Heart left ventricle (tissue), 16 donors: Measurements from ENCODE around the gene KIF26B. TPM values are rescaled to one million over a fixed set of nuclear protein-coding genes. Genes with fewer than 3 reads are reported as not detected.

ENCODE experiments used
- ATAC-seq, 4 donors: fragments of 200-7000 bp; cut with Tn5 transposase; one replicate each; pipeline ENCODE4 v1.9.1; 2020 to 2022; ENCODE audit warnings: moderate library complexity in 4 of 4, mild to moderate bottlenecking in 3 of 4, moderate number of reproducible peaks in 1 of 4
- DNase-seq, 5 donors: peaks; one replicate each; pipeline ENCODE4 v3.0.0-alpha.2; 2020
- H3K27ac ChIP-seq, 12 donors: fragments of 200-600 bp; sonication (generic) in 4 of 12; one replicate each; pipeline versions ENCODE4 v1.5.0 to v1.8.0; 2016 to 2022; ENCODE audit warnings: mild to moderate bottlenecking in 2 of 12
- H3K27me3 ChIP-seq, 9 donors: fragments of 200-600 bp; sonication (generic) in 2 of 9; one replicate each; pipeline versions ENCODE4 v1.5.1 to v1.8.0; 2016 to 2022; ENCODE audit warnings: mild to moderate bottlenecking in 3 of 9
- H3K36me3 ChIP-seq, 9 donors: fragments of 200-600 bp; sonication (generic) in 2 of 9; one replicate each; pipeline versions ENCODE4 v1.5.0 to v1.8.0; 2018 to 2022; ENCODE audit warnings: mild to moderate bottlenecking in 2 of 9
- H3K4me1 ChIP-seq, 12 donors: fragments of 200-600 bp; sonication (generic) in 4 of 12; one replicate each; pipeline versions ENCODE4 v1.5.0 to v1.8.0; 2016 to 2022; ENCODE audit warnings: mild to moderate bottlenecking in 3 of 12
- H3K4me3 ChIP-seq, 12 donors: fragments of 200-600 bp; sonication (generic) in 4 of 12; one replicate each; pipeline versions ENCODE4 v1.5.0 to v1.8.0; 2017 to 2022; ENCODE audit warnings: mild to moderate bottlenecking in 9 of 12, moderate library complexity in 4 of 12
- H3K9me3 ChIP-seq, 12 donors: fragments of 200-600 bp; sonication (generic) in 4 of 12; one replicate each; pipeline versions ENCODE4 v1.5.0 to v1.8.0; 2016 to 2022; ENCODE audit warnings: mild to moderate bottlenecking in 1 of 12
- POLR2A ChIP-seq, 2 donors: fragments of 450-650 bp; IDR thresholded peaks; one replicate each; pipeline ENCODE4 v1.6.1; 2017; ENCODE audit warnings: antibody characterized with exemption in 2 of 2, mild to moderate bottlenecking in 2 of 2, moderate library complexity in 2 of 2
- WGBS, 4 donors: extraction: QIAGEN DNeasy Blood & Tissue Kit in 2 of 4; methylation state at CpG; one replicate each; pipeline versions ENCODE4 v1.1.5 to v1.1.7; 2013 to 2018; 5-methylcytosine and 5-hydroxymethylcytosine counted together
- intact Hi-C, 10 donors: fragments of 100-400 bp; cut with DNase I; formaldehyde crosslinking; loops; one replicate each; pipeline versions ENCODE4 v1.11.1 to v1.14.2; 2022
- polyA plus RNA-seq, 2 donors: library from polyadenylated mRNA; stranded (reverse); fragments of 200-250 nt; gene quantifications; one replicate each; pipeline ENCODE4 v1.2.3, GENCODE V29; 2013
- total RNA-seq, 9 donors: library from RNA; depleted of rRNA in 2 of 9; stranded (reverse); fragments of >200 nt in 2 of 9; fragmentation: NEBNext Ultra II Directional in 3 of 9; extraction: Animal tissue kit (Norgen Biotek cat#: 25700) in 3 of 9; gene quantifications; one replicate each; pipeline versions ENCODE4 v1.1.0 to v1.2.4, GENCODE V29; 2016 to 2023
- TF ChIP-seq, protein P1 (sequence below), 12 donors: fragments of 200-600 bp; sonication (generic) in 4 of 12; IDR thresholded peaks; one replicate each; pipeline versions ENCODE4 v1.5.0 to v1.8.0; 2018 to 2022; ENCODE audit warnings: antibody characterized with exemption in 12 of 12, mild to moderate bottlenecking in 5 of 12
- donor health status: ischemic (EF 13 %, LVEDD 7.1; RV severe dilation, severe dysfunction).
- donor health status: healthy with polysubstance abuse.
- donor health status: DM: no; HTN: yes; CAD: no.
- donor health status: DM: no; HTN: no; CAD: no.
- donor health status: ischemic (EF 25% LVEDD 6.9; RV normal size, moderate dysfunction).
- donor health status: ischemic (EF 25% LVEDD 5.7; RV mildly dilated, moderate dysfunction).
- donor health status: healthy.
- donor health status: DM: yes; HTN: yes; CAD: no.
- donor health status: ischemic (EF 35%, LVEDD 5.7; RV mildly dilated, moderate dysfunction).
- donor health status: nonischemic (EF 11% LVEDD 7.7; RV severe dilation, severe dysfunction).
- donor health status: DM: yes; HTN: yes; CAD: no.
- donor health status: PGD.
- donor health status: ischemic (EF 29% LVEDD 5.4; RV normal size, mild dysfunction).
- donor health status: nonischemic (EF 23%, LVEDD 6.1; RV moderate dilation, normal function).

KIF26B gene
- total and polyA plus RNA-seq, 11 donors = 1.2 to 7.0 (median 2.3) TPM

DNA sequence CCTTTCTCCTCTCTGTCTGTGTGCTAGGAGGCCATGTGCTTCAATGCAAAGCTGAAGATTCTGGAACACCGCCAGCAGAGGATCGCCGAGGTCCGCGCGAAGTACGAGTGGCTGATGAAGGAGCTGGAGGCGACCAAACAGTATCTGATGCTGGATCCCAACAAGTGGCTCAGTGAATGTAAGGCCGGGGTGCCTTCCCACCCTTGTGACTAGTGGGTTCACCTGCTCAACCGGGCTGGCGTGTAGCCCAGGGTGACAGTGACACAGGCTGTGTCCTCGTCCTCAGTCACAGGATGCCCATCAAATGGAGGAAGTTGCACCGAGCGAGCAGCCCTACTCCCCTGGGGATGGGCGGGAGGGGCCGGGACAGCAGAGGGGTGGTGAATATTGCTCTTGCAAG is 544.1 kb downstream of the KIF26B start:
- ATAC-seq (no peak), DNase-seq (no peak)
- no peaks in the 10 kb centered on the region for H3K9me3 ChIP-seq
- H3K4me3 ChIP-seq = no peak overlapping the region
- no peak for TF ChIP-seq POLR2A (IDR thresholded peaks at IDR 0.05)
- TF ChIP-seq, protein P1, sequence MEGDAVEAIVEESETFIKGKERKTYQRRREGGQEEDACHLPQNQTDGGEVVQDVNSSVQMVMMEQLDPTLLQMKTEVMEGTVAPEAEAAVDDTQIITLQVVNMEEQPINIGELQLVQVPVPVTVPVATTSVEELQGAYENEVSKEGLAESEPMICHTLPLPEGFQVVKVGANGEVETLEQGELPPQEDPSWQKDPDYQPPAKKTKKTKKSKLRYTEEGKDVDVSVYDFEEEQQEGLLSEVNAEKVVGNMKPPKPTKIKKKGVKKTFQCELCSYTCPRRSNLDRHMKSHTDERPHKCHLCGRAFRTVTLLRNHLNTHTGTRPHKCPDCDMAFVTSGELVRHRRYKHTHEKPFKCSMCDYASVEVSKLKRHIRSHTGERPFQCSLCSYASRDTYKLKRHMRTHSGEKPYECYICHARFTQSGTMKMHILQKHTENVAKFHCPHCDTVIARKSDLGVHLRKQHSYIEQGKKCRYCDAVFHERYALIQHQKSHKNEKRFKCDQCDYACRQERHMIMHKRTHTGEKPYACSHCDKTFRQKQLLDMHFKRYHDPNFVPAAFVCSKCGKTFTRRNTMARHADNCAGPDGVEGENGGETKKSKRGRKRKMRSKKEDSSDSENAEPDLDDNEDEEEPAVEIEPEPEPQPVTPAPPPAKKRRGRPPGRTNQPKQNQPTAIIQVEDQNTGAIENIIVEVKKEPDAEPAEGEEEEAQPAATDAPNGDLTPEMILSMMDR (IDR thresholded peaks at IDR 0.05) = no peak
- H3K4me1 ChIP-seq = no peaks in the 10 kb centered on the region
- no peaks in the 10 kb centered on the region for H3K27me3 ChIP-seq
- intact Hi-C loops = no loop called here
- H3K36me3 ChIP-seq = no peaks in the 10 kb centered on the region
- WGBS, 4 donors = 58 to 79% (median 66%) methylated on average over 15 to 16 of the region's 16 CpGs
- H3K27ac ChIP-seq = no peak overlapping the region

DNA sequence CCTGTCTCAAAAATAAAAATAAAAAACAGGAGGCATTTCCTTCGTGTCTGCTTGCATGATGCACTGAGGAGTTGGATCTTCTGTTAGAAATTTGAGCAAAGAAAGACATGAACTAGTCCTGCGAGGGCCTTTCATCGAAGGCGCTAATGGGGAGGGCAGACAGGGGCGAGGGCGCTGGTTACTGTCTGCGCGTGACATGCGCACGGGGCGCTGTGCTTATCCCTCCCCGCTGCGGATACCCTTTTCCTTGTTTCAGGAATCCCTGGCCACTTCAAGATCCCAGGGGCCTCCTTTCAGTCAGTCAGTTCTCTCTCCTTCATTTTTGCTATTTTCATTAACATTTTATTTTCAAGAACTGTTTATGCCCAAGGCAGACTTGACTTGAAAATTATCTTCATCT is 545.8 kb downstream of the KIF26B start:
- Histone ChIP-seq H3K27ac (no peak overlapping the region), H3K4me1 (peaks cover 0 to 6% (median 0%) of the 10 kb centered on the region in 12 donors), H3K9me3 (no peaks in the 10 kb centered on the region), H3K4me3 (no peak overlapping the region), H3K36me3 (no peaks in the 10 kb centered on the region), H3K27me3 (no peaks in the 10 kb centered on the region)
- TF ChIP-seq POLR2A (IDR thresholded peaks at IDR 0.05) = no peak
- TF ChIP-seq, protein P1 (IDR thresholded peaks at IDR 0.05) = no peak
- ATAC-seq (no peak), DNase-seq (no peak)
- 94 to 97% (median 96%) methylated on average over 13 of the region's 13 CpGs for WGBS, 4 donors
- intact Hi-C loops = no loop called here

DNA sequence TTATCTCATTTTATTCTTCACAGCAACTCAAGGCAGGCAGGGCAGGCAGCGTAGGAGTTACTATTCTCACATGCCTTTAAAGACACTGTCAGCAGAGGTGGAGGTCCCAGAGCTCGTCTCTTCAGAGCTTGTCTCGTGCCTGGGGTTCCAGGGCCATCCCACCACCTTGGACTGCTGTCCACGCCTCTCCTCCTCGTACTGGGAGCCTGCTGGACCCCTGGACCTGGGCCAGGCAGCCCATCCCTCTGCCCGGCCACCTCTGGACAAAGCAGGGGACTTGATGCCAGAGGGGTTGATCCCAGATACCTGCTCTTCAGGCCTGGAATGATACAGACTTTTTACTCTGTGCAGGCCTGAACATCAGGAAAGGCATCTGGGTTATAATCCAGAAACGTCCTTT is 546.8 kb downstream of the KIF26B start:
- DNase-seq (no peak), ATAC-seq (no peak)
- no peaks in the 10 kb centered on the region for H3K27me3 ChIP-seq
- peaks cover 0 to 6% (median 0%) of the 10 kb centered on the region in 12 donors for H3K4me1 ChIP-seq
- no peak overlapping the region for H3K27ac ChIP-seq
- intact Hi-C loops = no loop called here
- no peak overlapping the region for H3K4me3 ChIP-seq
- no peaks in the 10 kb centered on the region for H3K9me3 ChIP-seq
- WGBS, 4 donors = 92 to 95% (median 94%) methylated on average over 7 of the region's 7 CpGs
- no peaks in the 10 kb centered on the region for H3K36me3 ChIP-seq
- TF ChIP-seq POLR2A (IDR thresholded peaks at IDR 0.05) = no peak
- TF ChIP-seq, protein P1 (IDR thresholded peaks at IDR 0.05) = no peak

DNA sequence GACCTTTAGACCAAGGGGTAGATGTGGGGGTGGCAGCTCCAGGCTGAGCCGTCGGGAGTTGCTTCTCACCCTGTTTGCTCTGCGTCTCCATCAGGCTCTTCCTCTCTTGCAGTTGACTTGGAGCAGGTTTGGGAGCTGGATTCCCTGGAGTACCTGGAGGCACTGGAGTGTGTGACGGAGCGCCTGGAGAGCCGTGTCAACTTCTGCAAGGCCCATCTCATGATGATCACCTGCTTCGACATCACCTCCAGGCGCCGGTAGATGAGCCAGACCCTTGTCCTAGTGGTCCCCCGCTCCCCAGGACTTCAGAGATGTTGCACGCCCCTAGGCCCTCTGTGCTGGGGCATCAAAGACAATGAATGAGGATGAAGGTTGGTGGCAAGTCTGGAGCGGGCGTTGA is 547.6 kb downstream of the KIF26B start:
- WGBS, 4 donors = 97 to 99% (median 98%) methylated on average over 11 to 13 of the region's 13 CpGs
- Histone ChIP-seq H3K9me3 (no peaks in the 10 kb centered on the region), H3K4me3 (no peak overlapping the region)

More for the DNA sequence above, 547.6 kb downstream of the KIF26B start:
- Histone ChIP-seq H3K36me3 (no peaks in the 10 kb centered on the region), H3K27me3 (no peaks in the 10 kb centered on the region), H3K4me1 (peaks cover 0 to 6% (median 0%) of the 10 kb centered on the region in 12 donors), H3K27ac (no peak overlapping the region)
- DNase-seq (no peak), ATAC-seq (no peak)
- intact Hi-C loops = no loop called here
- no peak for TF ChIP-seq POLR2A (IDR thresholded peaks at IDR 0.05)
- TF ChIP-seq, protein P1 (IDR thresholded peaks at IDR 0.05) = no peak
